B cell (primary cell): ENCODE results near the gene CCND1. TPM values are rescaled to one million over a fixed set of nuclear protein-coding genes. Genes with fewer than 3 reads are reported as not detected.

Experiments
- ATAC-seq: fragments of 200-7000 bp; cut with Tn5 transposase; one replicate; pipeline ENCODE4 v1.10.0; 2021; ENCODE audit warnings: low read depth, mild to moderate bottlenecking, moderate number of reproducible peaks, moderate library complexity
- CTCF ChIA-PET: fragments of 350-600 bp; sonication (Branson Sonifier 250); formaldehyde crosslinking; loops from one replicate; lab custom pipeline; 2021; ENCODE audit warnings: antibody characterized with exemption, inconsistent platforms; lab: Charles Lee
- POLR2A ChIA-PET: fragments of 350-600 bp; sonication (Branson Sonifier 250); formaldehyde crosslinking; loops from one replicate; lab custom pipeline; 2021; ENCODE audit warnings: antibody characterized with exemption; lab: Charles Lee
- DNase-seq: peaks from one replicate; pipeline ENCODE4 v3.0.0; 2013
- H2AFZ ChIP-seq: 2 replicates; pipeline ENCODE4 v1.6.1; 2012; ENCODE audit warnings: mild to moderate bottlenecking, low read depth, low read length; ENCODE audit not compliant: insufficient read depth, poor library complexity, severe bottlenecking
- H3K27ac ChIP-seq, 2 donors: 1 replicate in 1 of 2; 2 replicates in 1 of 2; pipeline ENCODE4 v1.5.1; 2012 to 2013; ENCODE audit warnings: low read length in 2 of 2, mild to moderate bottlenecking in 2 of 2, moderate library complexity in 1 of 2
- H3K27me3 ChIP-seq, 4 experiments: fragments of 200-600 bp in 1 of 4; sonication (generic) in 1 of 4; replicated peaks in 1 of 4; 1 replicate in 2 of 4; 2 replicates in 2 of 4; pipeline versions ENCODE4 v1.6.1 to v1.7.0; 2013 to 2016; ENCODE audit warnings: low read length in 3 of 4, mild to moderate bottlenecking in 2 of 4, mixed read lengths in 1 of 4, moderate library complexity in 1 of 4; ENCODE audit not compliant: insufficient read depth in 4 of 4, control insufficient read depth in 3 of 4; ENCODE audit errors: control extremely low read depth in 1 of 4
- H3K36me3 ChIP-seq, 2 experiments: replicated peaks in 1 of 2; 1 replicate in 1 of 2; 2 replicates in 1 of 2; pipeline versions ENCODE4 v1.6.1 to v1.7.1; 2013; ENCODE audit warnings: low read length in 1 of 2; ENCODE audit not compliant: insufficient read depth in 2 of 2, control insufficient read depth in 1 of 2; ENCODE audit errors: control extremely low read depth in 1 of 2, extremely low read depth in 1 of 2
- H3K4me1 ChIP-seq, 2 donors: fragments of 200-600 bp in 1 of 2; sonication (generic) in 1 of 2; 1 replicate in 1 of 2; 2 replicates in 1 of 2; pipeline versions ENCODE4 v1.5.1 to v1.6.1; 2013 to 2017; ENCODE audit warnings: low read length in 2 of 2; ENCODE audit not compliant: control insufficient read depth in 2 of 2, insufficient read depth in 2 of 2
- H3K4me2 ChIP-seq: replicated peaks from 2 replicates; pipeline ENCODE3; 2012; ENCODE audit warnings: mild to moderate bottlenecking, low read depth, low read length; ENCODE audit not compliant: poor library complexity, severe bottlenecking
- H3K4me3 ChIP-seq, 5 experiments: fragments of 200-600 bp in 1 of 5; sonication (generic) in 1 of 5; 1 replicate in 3 of 5; 2 replicates in 2 of 5; pipeline versions ENCODE4 v1.5.1 to v1.7.0; 2011 to 2016; ENCODE audit warnings: low read length in 4 of 5, mild to moderate bottlenecking in 4 of 5, low read depth in 2 of 5, control low read depth in 1 of 5, moderate library complexity in 1 of 5; ENCODE audit not compliant: insufficient read depth in 1 of 5; ENCODE audit errors: control extremely low read depth in 1 of 5, extremely low read depth in 1 of 5
- H3K79me2 ChIP-seq: fragments of 200-600 bp; sonication (generic); one replicate; pipeline ENCODE4 v1.6.0; 2016; ENCODE audit warnings: low read length; ENCODE audit not compliant: control insufficient read depth, insufficient read depth
- H3K9ac ChIP-seq: fragments of 200-600 bp; sonication (generic); 2 replicates; pipeline ENCODE4 v1.6.1; 2017; ENCODE audit warnings: mild to moderate bottlenecking, low read length, moderate library complexity
- H3K9me3 ChIP-seq, 3 donors: one replicate each; pipeline versions ENCODE4 v1.6.1 to v1.7.1; 2013; ENCODE audit warnings: low read length in 2 of 3; ENCODE audit not compliant: control insufficient read depth in 2 of 3, insufficient read depth in 1 of 3; ENCODE audit errors: control extremely low read depth in 1 of 3
- H4K20me1 ChIP-seq: 2 replicates; pipeline ENCODE4 v1.6.0; 2012; ENCODE audit warnings: mild to moderate bottlenecking, low read length; ENCODE audit not compliant: insufficient read depth, control insufficient read depth, poor library complexity, severe bottlenecking
- H3K27ac Mint-ChIP-seq: one replicate; pipeline ENCODE4 v1.8.0; 2021; ENCODE audit warnings: mixed read lengths
- H3K27me3 Mint-ChIP-seq: one replicate; pipeline ENCODE4 v1.8.0; 2021; ENCODE audit warnings: mixed read lengths
- H3K4me1 Mint-ChIP-seq: one replicate; pipeline ENCODE4 v1.8.0; 2021; ENCODE audit warnings: mixed read lengths
- H3K4me3 Mint-ChIP-seq: one replicate; pipeline ENCODE4 v1.8.0; 2021; ENCODE audit warnings: mixed read lengths
- H3K9me3 Mint-ChIP-seq: one replicate; pipeline ENCODE4 v1.8.0; 2022; ENCODE audit warnings: mixed read lengths; ENCODE audit not compliant: insufficient read depth
- CTCF ChIP-seq: fragments of 200-600 bp; IDR thresholded peaks from one replicate; pipeline ENCODE4 v1.8.0; 2022; ENCODE audit warnings: antibody characterized with exemption, mild to moderate bottlenecking
- EZH2 ChIP-seq: IDR thresholded peaks from 2 replicates; pipeline ENCODE4 v1.6.1; 2012; ENCODE audit warnings: borderline replicate concordance, low read depth, mild to moderate bottlenecking, moderate library complexity, low read length; ENCODE audit not compliant: insufficient read depth, poor library complexity, severe bottlenecking
- WGBS: methylation state at CpG from one replicate; pipeline ENCODE4 v1.1.5; 2013; ENCODE audit warnings: missing lambda C conversion rate; ENCODE audit not compliant: insufficient coverage; 5-methylcytosine and 5-hydroxymethylcytosine counted together
- intact Hi-C: fragments of 100-400 bp; cut with micrococcal nuclease; formaldehyde crosslinking; loops from one replicate; pipeline ENCODE4 v1.10.0; 2022
- polyA plus RNA-seq: library from polyadenylated mRNA; depleted of rRNA; stranded (reverse); fragments of >200 nt; gene quantifications from 2 replicates; pipeline ENCODE4 v1.2.3, GENCODE V29; 2012
- total RNA-seq, 2 donors: library from RNA; stranded (reverse); fragments of 120-200 nt in 1 of 2; gene quantifications; 1 replicate in 1 of 2; 2 replicates in 1 of 2; pipeline versions ENCODE4 v1.2.3 to v1.2.4, GENCODE V29; 2013 to 2022

Gene CCND1
- total and polyA plus RNA-seq, 2 donors (not counting 1 experiment from before 2014, with no cell fraction given): 4.9 to 8.8 TPM

- ChIA-PET CTCF (interaction anchor here (2.0 kb wide), 1 partner anchor 11 kb away, joined by 13 read pairs; no protein-coding TSS in a partner anchor), POLR2A (no interaction called here)
- ATAC-seq (no peak), DNase-seq (no peak)
- Histone ChIP-seq H3K27me3 (no peaks in the 10 kb centered on the region), H4K20me1 (no peaks in the 10 kb centered on the region), H3K4me3 (no peak overlapping the region), H3K4me1 (no peaks in the 10 kb centered on the region), H3K79me2 (no peaks in the 10 kb centered on the region), H3K27ac (no peak overlapping the region), H2AFZ (no peak overlapping the region), H3K9ac (no peak overlapping the region), H3K4me2 (no peak overlapping the region), H3K9me3 (no peaks in the 10 kb centered on the region), H3K36me3 (peaks cover 0 to 7% of the 10 kb centered on the region in 2 experiments)
- Mint-ChIP-seq H3K4me3 (no peak overlapping the region), H3K4me1 (no peaks in the 10 kb centered on the region), H3K27ac (no peak overlapping the region), H3K9me3 (no peaks in the 10 kb centered on the region), H3K27me3 (no peaks in the 10 kb centered on the region)
- TF ChIP-seq CTCF (no peak), EZH2 (no peak)
- intact Hi-C loops: no loop called here
- WGBS: 94% methylated on average over 15 of the region's 18 CpGs
Measured at GRCh38 chr11:69658626-69659450, 17.9 kb downstream of the CCND1 start.

GRCh38 chr11:69659591-69659990, 18.6 kb downstream of the CCND1 start:
- no peaks in the 10 kb centered on the region for H3K27me3 ChIP-seq
- Mint-ChIP-seq H3K4me1 (no peaks in the 10 kb centered on the region), H3K27ac (no peak overlapping the region), H3K9me3 (no peaks in the 10 kb centered on the region), H3K4me3 (no peak overlapping the region), H3K27me3 (no peaks in the 10 kb centered on the region)
- ChIA-PET POLR2A (no interaction called here), CTCF (interaction anchor here (2.0 kb wide), 1 partner anchor 10 kb away, joined by 13 read pairs; no protein-coding TSS in a partner anchor)
- no peaks in the 10 kb centered on the region for H3K9me3 ChIP-seq
- DNase-seq: no peak
- H3K4me2 ChIP-seq: no peak overlapping the region
- no peak overlapping the region for H3K27ac ChIP-seq
- no peaks in the 10 kb centered on the region for H4K20me1 ChIP-seq
- H3K4me1 ChIP-seq: no peaks in the 10 kb centered on the region
- H3K4me3 ChIP-seq: no peak overlapping the region
- TF ChIP-seq CTCF (no peak), EZH2 (no peak)
- peaks cover 0 to 14% of the 10 kb centered on the region in 2 experiments for H3K36me3 ChIP-seq
- no peak overlapping the region for H3K9ac ChIP-seq
- intact Hi-C loops: no loop called here
- 97% methylated on average over 10 of the region's 12 CpGs for WGBS
- no peak for ATAC-seq
- no peaks in the 10 kb centered on the region for H3K79me2 ChIP-seq
- H2AFZ ChIP-seq: no peak overlapping the region
